Activated CD4-positive, alpha-beta T cell treated with anti-CD3 and anti-CD28 coated beads for 1 hour (primary cell): ENCODE data around the gene POU6F2.

Experiments
- DNase-seq: peaks from one replicate; pipeline ENCODE4 v3.0.0-alpha.2; 2020

The POU6F2 gene

GRCh38 chr7:39069896-39070881 is 92.5 kb downstream of the POU6F2 start:
- DNase-seq: no peak

- DNase-seq: no peak
Measured at GRCh38 chr7:39071116-39071515, 93.4 kb downstream of the POU6F2 start.

- DNase-seq: no peak
Measured at GRCh38 chr7:39073432-39073831, 95.7 kb downstream of the POU6F2 start.

DNA sequence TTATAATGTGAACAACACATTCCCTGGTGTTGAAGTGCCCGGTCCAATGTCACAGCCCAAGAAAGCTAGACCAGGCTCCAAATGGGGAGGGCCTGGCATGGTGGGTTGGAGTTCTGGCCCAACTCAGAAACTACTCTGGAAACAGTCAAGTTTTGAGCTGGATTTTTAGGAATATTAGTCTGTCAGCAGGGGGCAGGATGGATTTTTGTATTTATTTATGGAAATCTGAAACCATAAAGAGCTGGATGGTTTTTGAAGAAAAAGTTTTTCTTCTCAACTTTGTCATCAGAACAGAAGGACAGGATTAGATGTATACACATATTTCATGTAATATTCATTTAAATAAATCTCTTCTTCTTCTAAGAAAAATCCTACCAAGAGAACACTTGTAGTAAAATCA is 97.5 kb downstream of the POU6F2 start:
- DNase-seq: no peak

DNA sequence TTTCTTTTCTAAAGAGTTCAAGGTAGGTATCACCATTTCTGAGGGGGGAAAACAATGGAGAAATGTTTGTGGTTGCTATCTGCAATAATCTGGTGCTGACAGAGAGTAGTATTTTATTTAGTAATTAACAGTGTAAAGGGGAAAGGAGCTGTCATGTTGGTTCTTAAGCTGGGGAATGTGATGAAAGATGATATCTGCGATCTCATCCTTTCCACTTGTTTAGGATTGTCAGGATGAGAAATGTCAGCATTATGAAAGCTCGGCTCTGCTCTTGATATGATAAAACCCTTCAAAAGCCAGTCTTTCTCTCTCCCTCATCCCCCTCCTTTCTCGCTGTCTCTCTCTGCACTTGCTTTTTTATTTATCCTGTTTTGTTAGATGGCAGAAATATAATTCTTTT is 106.1 kb downstream of the POU6F2 start:
- DNase-seq: no peak

GRCh38 chr7:39084349-39084748 is 106.6 kb downstream of the POU6F2 start:
- DNase-seq: no peak

GRCh38 chr7:39085189-39085588 is 107.5 kb downstream of the POU6F2 start:
- no peak for DNase-seq

GRCh38 chr7:39085590-39086049 is 107.9 kb downstream of the POU6F2 start:
- DNase-seq: no peak

GRCh38 chr7:39086638-39087360 is 109.1 kb downstream of the POU6F2 start:
- DNase-seq: no peak

DNA sequence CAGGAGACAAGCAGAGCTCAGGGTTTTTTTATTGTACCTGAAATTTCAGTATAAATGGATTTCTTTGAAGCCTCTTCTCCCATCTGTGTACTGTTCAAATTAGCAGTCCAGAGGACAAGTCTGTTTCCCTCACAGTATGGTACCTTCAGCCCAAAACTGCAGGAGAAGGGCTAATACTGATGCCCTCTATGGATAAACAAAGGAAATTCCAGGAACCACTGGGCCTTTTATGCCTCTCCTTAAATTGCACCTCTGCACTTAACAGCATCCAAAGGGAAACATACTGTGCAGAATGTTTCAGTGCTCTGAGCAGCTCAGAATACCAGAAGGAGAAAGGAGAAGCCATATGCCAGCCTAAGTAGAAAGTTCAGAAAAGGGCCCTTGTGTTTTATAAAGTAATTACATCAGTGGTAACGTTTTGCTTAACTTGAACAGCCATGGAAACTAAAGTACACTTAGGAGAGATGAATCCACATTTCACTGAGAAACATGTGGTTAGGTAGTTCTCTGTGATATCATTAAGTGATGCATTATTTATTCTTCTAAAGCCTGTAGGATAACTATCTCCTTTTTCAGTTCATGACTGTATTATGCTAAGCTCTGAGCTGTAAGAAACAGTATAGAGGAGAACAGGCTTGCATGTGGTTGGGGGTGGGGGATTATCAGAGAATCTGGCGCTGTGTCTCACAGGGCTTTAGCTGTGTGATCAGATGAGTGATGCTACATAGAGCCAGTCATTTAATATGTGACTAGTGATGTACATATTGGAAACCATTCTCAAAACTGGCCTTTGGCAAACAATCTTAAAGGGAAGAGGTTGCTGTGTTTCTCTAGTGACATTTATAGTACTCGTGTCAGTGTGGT is 111.3 kb downstream of the POU6F2 start:
- DNase-seq: no peak

- no peak for DNase-seq
Measured at GRCh38 chr7:39091145-39091544, 113.4 kb downstream of the POU6F2 start.

DNA sequence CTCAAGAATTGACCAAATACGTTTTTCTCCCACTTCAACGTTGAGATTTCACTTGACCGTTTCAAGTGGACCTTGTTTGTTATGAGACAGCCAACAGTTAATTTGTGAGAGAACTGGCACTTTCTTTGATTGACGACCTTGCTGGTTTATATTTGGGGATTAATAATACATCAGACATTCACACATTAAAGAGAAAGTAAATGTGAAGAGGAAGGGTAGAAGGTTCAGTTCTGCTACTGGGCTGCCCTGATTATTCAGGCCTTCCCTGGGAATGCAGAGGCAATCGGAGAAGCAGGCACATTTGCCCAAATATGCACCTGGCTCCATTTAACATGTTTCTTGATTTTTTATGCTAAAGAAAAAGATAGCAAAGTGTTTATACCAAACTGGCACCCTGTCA is 114.1 kb downstream of the POU6F2 start:
- no peak for DNase-seq

DNA sequence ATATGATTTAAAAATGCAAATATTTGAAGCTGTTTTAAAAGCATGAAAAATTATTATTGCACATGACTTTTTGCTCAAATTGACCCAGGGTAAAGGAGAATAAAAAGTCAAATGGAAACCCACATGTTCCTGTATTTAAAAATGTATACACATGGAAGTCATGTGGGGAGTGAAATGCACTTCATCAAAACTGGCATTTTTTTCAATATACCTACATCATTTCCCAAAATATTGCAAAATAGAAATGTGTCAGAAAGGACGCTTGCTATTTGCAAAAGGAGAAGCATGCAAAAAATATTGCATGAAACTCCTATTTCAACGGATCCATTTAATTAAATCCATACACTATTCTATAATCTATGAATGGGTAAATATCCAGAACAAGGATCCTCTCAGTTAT is 117.0 kb downstream of the POU6F2 start:
- no peak for DNase-seq

GRCh38 chr7:39095875-39096619 is 118.3 kb downstream of the POU6F2 start:
- no peak for DNase-seq

- no peak for DNase-seq
Measured at GRCh38 chr7:39098506-39098905, 120.8 kb downstream of the POU6F2 start.

DNA sequence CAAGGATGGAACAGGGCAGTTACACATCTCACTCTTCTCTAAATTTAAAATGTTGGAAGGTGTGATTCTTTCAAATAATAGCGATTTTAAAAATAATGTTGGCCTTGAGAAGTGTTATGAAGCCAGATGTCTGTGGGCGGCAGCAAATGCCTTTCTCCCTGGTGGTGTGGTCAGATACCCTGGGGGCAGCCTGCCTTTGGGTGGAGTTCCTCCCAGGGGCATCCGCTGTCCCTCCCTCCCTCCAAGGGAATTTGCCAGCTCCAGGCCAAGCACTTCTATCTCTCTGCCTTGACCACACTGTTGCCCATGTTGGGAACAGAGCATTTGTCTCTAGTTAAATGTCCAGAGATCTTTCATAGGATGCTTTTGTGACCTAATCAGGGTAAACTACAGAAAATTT is 121.4 kb downstream of the POU6F2 start:
- no peak for DNase-seq

GRCh38 chr7:39100270-39100669 is 122.6 kb downstream of the POU6F2 start:
- no peak for DNase-seq

DNA sequence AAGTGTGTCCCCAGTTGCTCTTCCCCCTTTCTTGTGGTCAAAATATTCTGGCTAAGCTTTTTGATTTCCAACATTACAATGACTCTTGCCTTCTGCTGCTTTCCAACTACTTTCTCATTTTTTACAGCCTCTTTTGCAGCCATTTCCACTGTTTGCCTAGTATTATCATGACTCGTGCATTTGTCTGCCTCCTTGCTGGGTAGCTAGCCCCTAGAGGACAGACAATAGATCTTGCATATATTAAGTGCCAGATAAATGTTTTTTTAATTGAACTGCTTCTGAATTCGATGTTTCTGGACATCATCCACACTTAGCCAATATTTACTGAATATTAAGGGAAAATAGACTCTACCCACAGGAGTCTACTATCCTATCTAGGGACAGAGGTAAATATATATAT is 124.5 kb downstream of the POU6F2 start:
- DNase-seq: no peak

- DNase-seq: no peak
Measured at GRCh38 chr7:39105720-39106119, 128.0 kb downstream of the POU6F2 start.

DNA sequence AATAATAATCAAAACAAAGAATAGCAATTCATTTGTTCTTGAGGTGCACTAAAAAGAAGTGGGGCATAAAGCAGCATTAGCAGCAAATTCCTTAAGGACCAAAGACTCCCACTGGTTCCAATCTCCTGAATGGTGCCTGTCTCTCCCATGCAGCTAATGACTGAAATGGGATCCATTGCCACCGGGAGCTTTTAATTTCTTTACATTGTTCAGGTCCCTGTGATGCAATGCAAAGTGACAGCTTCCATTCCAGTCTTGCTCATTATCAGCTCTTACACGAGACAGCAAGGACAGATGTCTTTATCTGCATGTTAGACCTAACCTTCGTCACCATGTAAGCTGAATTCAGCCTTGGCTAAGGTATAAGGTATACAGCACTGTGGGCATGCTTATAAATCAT is 148.1 kb downstream of the POU6F2 start:
- DNase-seq: no peak

DNA sequence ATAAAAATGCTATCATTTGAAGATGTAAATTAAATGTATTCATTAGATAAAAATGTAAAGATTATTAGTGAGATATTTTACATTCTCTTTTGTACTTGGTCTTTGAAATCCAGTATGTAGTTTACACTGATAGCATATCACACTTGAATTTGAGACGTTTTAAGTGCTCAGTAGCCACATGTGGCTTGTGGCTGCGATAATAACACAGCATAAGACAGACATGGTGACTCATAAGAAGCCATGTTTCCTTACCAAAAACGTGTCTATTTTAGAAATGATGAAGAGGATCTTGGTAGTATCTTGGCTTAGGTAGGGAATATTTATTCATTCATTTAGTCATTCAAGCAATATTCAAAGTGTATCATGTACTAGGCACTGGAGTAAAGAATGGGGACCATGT is 149.3 kb downstream of the POU6F2 start:
- no peak for DNase-seq

DNA sequence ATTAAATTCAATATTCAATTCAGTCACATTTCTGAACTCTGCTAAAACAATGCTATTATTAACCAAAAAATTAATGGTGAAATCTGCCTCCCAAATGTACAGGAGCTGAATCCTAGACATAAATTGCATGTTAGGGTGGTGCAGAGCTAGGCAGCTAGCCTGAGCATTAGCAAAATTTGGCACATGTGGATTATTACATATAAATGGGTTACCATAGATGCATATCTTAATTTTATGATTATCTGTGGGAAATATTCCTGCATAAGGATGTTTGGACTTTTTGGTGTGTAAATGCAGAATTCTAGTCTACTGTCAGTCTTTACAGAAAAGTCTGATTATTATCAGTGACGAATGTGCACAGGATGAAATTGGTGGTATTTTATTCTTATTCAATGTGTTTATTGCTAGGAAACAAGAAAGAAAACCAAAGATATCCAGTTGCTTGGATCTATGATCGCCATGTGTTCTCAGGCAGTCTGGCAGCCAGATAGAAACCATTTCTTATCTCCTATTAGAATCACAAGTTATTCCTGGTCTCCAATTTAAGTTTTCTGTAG is 150.7 kb downstream of the POU6F2 start:
- no peak for DNase-seq
